Activated CD8-positive, alpha-beta memory T cell treated with anti-CD3 and anti-CD28 coated beads, Interleukin-2, amount 50 U/mL, for 4 hours (primary cell): ENCODE measurements around the gene TRAF5.
"Not testable (repeated sequence)": the region's sequence is repeated elsewhere in the genome, so short reads cannot be mapped to it uniquely, and the experiment has no call there.

Experiments
- DNase-seq: peaks from one replicate; pipeline ENCODE4 v3.0.0-alpha.2; 2020

Gene TRAF5

DNA sequence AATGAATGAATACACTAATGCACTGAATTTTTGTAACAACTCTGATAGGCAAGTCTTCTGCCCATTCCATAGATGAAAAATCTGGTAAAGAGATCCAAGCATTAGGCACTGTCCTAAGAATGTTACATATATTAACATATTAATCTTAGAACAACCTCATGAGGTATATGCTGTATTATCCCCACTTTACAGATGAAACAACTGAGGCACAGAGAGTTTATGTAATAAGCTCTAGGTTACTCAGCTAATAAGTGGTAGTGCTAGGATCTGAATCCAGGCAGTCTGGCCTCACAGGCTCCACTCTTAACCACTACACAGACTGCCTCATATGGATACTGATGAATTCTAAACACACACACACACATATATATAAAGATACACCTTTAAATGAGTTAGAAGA lies 52.8 kb downstream of the TRAF5 start:
- DNase-seq, result no peak

DNA sequence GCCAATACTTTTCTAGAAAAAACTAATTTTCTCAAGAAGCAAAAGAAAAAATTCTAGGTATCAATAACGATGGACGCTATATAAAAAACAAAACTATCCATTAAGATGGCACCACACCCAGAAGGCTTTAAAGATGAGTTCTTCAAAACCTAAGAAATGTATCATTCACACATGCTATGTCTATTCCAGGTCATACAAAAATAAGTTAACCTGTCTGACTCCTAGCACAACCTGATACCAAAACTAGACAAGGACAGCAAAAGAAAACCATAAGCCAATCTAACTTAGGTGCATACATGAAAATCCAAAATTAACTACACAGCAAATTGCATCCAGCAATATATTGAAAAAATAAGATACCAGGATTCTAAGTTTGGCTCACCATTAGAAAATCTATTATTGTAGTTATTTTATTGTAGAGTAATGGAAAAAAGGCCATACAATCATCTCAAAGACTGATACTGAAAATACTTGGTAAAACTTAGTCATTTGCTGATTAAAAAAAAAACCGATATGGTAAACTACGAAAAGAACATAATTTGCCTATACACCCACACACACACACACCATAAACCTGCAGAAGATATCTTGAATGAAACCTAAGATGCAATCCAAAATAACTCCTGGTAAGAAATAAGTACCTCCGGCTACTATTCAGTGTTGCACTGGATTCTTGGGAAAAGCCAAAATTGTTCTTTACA lies 55.0 kb downstream of the TRAF5 start:
- DNase-seq, result no peak

DNA sequence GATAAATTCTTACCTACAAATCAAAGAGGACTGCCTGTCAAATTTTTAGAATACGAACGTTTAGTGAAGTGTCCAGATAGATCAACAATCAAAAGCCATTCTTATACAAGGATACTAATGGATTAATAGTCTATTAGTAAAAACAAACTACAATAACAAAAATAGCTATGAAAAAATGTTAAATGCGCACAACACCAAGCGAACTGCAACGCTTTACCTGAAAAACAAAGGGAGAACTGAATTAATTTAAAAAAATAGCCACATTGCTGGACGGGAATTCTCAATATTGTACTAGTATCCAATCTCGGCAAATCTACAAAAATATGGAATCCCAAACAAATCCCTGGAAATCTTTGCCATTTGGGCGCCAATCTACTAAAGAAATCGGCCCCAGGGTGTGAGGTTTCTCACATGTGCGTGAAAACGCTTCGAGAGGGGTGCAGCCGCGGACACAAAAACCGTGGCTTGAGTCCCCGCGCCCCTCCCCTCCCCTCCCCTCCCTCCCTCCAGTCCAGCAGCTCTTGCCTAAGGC lies 55.6 kb downstream of the TRAF5 start:
- no peak for DNase-seq

DNA sequence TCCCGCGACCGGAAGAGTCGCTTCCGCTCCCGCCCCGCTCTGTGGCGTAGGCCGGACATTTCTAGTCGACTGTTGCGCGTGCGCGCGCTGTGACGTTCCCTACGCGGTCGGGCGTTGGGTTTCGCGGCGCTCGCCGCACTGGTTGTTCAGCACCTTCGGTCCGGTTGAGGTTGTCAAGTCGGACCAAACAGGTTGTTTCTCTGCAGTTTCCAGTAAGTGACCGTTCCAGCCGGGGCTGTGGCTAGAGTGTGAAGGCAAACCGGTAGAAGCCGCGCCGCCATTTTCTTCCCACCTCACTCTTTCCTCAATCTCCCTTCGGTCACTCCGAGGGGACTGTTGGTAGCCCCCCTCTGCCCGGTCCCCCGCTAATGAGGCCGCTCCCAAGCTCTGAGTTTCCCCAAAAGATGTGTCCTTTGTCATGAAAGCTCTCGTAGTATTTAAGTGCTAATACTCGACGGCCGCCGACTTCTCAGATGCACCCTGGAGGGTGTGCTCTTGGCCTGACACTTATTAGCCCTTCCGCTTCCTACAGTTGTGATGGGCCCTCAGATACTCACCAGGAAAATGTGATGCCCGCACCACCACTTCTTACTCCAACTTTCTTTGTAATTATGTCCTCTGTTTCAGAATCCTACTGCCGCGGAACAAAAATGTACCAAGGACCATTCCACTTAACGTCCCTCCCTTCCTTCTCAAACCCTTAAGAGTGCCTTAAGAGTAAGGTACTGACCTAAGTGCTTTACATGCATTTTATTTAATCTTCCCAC lies 56.3 kb downstream of the TRAF5 start:
- DNase-seq, result peak; percentile 74

DNA sequence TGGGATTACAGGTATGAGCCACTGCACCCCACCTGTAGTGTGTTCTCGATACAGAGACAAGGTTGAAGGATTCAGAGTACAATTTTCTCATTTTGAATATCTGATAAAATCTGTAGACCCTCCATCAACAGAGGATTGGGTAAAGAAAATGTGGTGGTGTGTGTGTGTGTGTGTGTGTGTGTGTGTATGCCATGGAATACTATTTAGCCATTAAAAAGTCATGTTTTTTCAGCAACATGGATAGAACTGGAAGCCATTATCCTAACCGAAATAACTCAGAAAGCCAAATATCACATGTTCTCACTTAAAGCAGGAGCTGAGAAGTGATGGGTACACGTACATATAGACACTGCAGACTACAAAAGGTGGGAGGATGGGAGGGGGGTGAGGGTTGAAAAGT lies 57.9 kb downstream of the TRAF5 start:
- DNase-seq, result no peak

DNA sequence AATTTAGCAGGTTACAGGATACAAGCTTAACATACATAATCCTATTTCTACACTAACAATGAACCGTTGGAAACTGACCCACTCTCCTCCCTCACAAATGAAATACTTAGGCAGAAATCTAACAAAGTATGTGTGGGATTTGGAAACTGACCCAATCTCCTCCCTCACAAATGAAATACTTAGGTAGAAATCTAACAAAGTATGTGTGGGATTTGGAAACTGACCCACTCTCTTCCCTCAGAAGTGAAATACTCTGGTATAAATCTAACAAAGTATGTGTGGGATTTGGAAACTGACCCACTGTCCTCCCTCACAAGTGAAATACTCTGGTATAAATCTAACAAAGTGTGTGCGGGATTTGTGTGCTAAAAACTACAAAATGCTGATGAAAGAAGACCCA lies 60.3 kb downstream of the TRAF5 start:
- DNase-seq, result no peak

DNA sequence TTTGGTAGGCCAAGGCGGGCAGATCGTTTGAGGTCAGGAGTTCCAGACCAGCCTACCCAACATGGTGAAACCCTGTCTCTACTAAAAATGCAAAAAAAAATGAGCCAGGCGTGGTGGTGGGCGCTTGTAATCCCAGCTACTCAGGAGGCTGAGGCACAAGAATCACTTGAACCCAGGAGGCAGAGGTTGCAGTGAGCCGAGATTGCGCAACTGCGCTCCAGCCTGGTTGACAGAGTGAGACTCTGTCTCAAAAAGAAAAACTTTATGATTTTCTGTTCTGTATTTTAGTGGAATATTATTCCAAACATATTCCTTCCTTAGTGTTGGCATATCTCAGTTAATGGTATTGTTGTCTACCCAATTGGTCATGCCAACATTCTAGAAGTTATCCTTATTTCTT lies 64.2 kb downstream of the TRAF5 start:
- not testable (repeated sequence) for DNase-seq

DNA sequence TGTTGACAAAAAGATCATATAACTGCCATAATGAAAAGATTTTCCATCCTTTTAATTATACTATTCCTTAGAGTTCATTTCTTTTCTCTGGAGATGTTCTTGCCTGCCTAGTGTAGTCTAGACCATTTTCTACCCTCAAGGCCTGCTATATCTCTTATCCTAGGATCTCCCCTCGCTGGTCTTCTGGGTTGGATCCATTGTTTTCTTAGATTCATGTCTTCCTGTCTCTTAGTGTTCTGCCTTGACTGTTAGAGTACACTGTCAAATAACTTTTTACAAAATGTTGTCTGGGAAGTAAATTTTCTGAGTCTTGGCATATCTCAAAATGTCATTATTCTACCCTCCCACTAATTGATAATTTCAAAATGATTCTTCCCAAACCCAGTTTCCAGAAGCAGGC lies 66.6 kb downstream of the TRAF5 start:
- DNase-seq, result no peak

DNA sequence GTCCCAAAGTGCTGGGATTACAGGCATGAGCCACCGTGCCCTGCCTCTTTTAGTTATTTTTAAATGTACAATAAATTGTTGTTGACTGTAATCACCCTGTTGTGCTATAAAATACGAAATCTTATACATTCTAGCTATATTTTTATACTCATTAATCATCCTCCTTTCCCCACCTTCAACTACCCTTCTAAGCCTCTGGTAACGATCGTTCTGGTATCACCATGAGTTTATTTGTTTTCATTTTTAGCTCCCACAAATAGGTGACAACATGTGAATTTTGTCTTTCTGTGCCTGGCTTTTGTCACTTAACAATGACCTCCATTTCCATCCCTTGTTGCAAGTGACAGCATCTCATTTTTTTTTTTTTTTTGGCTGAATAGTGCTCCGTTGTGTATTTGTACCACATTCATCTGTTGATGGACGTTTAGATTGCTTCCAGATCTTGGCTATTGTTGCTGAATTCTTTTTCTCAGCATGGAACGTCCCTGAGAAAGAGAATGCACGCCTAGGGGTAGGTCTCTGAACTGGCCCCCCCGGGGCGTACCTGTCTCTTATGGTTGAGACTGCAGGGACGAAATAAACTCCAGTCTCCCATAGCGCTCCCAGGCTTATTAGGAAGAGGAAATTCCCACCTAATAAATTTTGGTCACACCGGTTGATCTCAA lies 71.8 kb downstream of the TRAF5 start:
- DNase-seq, result not testable (repeated sequence)

DNA sequence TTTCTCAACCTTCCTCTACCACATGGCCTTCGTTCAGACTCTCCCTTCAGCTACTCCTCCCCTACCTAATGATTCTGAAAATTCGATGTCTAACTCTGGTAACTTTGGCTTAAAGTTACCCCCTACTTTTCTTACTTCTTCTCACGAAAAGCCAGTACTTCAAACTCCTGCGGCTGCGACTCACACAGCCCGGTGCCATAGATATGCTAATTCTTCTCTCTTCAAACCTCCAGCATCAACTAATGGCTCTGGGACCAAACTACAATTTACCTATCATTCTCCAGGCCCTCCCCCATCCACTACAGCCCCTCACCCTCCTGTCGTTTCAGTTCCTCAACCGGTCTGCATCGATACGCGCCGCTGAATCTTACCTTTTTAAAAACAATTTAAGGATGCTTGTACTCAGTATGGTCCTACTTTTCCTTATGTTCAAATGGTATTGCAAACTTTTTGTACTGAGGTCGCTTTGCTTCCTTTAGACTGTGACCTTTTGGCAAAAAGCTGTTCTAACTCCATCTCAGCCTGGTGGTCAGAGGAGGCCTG lies 73.3 kb downstream of the TRAF5 start:
- not testable (repeated sequence) for DNase-seq

DNA sequence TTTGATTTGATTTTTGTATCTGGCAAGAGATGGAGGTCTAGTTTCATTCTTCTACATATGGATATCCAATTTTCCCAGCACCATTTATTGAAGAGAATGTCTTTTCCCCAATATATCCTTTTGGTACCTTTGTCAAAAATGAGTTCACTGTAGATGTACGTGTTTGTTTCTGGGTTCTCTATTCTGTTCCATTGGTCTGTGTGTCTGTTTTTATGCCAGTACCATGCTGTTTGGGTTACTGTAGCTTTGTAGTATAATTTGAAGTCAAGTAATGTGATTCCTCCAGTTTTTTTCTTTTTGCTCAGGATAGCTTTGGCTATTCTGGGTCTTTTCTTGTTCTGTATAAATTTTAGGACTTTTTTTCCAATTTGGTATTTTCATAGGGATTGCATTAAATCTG lies 75.1 kb downstream of the TRAF5 start:
- not testable (repeated sequence) for DNase-seq

DNA sequence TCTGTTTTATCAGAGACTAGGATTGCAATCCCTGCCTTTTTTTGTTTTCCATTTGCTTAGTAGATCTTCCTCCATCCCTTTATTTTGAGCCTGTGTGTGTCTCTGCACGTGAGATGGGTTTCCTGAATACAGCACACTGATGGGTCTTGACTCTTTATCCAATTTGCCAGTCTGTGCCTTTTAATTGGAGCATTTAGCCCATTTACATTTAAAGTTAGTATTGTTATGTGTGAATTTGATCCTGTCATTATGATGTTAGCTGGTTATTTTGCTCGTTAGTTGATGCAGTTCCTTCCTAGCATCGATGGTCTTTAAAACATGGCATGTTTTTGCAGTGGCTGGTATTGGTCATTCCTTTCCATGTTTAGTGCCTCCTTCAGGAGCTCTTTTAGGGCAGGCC lies 79.5 kb downstream of the TRAF5 start:
- not testable (repeated sequence) for DNase-seq

DNA sequence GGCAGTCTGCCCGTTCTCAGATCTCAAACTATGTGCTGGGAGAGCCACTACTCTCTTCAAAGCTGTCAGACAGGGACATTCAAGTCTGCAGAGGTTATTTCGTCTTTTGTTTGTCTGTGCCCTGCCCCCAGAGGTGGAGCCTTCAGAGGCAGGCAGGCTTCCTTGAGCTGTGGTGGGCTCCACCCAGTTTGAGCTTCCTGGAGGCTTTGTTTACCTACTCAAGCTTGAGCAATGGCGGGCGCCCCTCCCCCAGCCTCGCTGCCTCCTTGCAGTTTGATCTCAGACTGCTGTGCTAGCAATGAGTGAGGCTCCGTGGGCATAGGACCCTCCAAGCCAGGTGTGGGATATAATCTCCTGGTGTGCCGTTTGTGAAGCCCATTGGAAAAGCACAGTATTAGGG lies 81.1 kb downstream of the TRAF5 start:
- not testable (repeated sequence) for DNase-seq

DNA sequence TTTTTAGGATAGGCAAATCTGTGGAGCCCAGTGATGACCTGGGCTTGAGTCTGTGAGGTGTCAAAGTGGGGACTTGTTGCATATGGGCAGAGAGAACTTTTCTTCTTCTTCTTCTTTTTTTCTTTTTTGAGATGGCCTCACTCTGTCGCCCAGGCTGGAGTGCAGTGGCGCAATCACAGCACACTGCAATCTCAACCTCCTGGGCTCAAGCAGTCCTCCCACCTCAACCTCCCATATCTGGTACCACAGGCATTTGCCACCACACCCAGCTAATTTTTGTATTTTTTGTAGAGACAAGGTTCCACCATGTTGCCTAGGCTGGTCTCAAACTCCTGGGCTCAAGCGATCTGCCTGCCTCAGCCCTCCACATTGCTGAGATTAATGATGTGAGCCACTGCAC lies 85.0 kb downstream of the TRAF5 start:
- DNase-seq, result no peak

DNA sequence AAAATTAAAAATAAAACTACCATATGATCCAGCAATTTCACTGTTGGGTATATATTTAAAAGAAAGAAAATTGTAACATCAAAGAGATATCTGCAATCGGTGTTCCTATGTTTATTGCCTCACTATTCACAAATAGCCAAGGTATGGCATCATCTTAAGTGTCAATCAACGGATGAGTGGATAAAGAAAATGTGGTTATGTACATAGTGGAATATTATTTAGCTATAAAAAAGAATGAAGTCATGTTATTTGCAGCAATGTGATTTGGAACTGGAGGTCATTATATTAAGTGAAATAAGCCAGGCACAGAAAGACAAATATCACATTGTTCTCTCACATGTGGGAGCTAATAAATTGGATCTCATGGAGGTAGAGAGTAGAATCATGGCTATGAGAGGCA lies 89.1 kb downstream of the TRAF5 start:
- no peak for DNase-seq

DNA sequence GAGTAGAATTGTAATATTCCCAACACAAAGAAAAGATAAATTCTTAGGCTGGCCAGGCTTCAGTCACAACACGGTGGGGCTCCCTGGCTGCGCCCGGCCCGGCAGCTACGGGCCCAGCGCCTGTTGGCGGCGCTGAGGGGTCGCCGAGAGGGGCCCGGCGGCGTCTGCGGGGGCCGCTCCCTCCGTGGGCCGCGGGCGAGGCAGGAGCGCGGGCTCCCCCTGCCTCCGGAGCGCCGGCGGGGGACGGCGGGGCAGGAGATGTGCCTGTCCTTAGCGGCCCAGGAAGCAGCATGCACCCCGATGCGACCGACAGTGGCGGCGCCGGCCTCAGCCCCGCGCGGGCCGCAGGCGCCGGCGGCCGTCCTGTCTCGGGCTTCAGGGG lies 89.6 kb downstream of the TRAF5 start:
- peak; percentile 47 for DNase-seq

DNA sequence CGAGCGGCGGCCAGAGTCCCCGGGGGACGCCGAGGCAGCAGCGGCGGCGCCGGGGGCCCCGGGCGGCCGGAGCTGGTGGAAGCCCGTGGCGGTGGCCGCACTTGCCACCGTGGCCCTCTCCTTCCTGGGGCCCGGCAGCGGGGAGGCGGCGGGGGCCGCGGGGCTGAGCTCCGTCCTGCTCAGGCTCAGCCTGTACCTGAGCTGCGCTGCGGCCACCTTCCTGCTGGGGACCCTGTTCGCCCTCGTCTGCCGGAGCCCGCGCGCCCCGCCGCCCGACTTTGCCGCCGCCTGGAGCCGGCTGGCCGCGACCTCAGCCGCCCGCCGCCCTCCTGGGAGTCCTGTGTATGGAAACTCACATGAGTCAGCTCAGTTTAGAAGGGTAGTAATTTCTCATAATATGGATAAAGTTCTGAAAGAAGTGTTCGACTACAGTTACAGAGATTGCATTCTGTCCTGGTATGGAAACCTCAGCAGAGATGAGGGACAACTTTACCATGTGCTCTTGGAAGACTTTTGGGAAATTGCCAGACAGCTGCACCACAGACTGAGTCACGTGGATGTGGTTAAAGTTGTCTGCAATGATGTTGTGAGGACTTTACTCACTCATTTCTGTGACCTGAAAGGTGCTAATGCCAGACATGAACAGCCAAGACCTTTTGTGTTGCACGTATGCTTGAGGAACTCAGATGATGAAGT lies 90.1 kb downstream of the TRAF5 start:
- DNase-seq, result peak; percentile 60

DNA sequence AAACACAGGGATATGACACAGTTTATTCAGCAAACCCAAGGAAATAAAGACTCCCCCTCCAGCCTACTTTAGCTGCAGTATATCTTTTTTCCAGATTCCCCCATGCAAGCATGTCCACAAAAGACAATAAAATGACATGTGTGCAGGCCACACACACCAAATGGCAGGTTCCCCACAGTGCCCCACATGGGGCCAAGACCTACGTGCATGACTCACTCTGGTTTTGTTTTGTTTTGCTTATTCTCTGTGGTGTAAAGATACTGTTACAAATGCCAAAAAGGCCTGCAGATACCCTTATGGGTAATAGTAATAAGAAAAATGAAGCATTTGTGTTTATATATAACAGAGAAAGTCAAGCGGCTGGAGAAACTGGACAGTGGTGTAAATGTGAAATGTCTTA lies 93.8 kb downstream of the TRAF5 start:
- no peak for DNase-seq

DNA sequence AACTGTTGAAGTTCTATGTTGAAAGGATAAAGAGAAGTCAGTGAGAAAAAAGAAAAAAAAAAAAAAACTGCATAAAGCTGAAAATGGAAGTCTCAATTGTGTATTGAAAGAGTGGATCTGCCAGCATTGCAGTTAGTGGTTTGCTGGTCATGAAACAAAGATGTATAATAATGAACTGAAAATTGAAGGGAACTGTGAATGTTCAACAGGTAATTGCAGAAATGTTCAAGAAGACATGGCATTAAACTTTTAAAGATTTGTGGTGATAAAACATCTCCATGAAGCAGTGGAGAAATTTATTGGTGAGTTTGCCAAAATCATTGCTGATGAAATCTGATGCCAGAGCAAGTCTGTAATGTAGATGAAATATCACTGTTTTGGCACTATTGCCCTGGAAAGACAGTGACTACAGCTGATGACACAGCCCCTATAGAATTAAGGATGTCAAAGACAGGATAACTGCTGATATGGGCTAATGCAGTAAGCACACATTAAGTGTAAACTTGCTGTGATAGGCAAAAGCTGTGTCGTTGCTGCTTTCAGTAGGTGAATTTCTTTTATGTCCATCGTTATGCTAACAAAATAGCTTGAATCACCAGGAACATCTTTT lies 94.3 kb downstream of the TRAF5 start:
- DNase-seq, result no peak

DNA sequence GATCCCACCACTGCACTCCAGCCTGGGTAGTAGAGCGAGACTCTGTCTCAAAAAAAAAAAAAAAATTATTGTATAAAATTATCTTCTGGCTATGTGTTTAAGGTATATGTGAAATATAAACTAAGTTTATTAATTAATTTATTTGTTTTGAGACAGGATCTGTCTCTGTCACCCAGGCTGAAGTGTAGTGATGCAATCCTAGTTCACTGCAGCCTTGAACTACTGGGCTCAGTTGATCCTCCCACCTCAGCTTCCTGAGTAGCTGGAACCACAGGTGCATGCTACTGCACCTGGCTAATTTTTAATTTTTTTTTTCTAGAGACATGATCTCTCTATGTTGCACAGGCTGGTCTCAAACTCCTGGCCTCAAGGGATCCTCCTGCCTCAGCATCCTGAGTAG lies 97.4 kb downstream of the TRAF5 start:
- DNase-seq, result no peak
